HPDE6-E6E7 (cell line): ENCODE results near the gene CD302.
A peak's percentile ranks its signal among the peaks of the same experiment; 100 is the strongest.
"Not testable (repeated sequence)": the region's sequence is repeated elsewhere in the genome, so short reads cannot be mapped to it uniquely, and the experiment has no call there.

Source experiments
- DNase-seq: peaks from one replicate; pipeline ENCODE4 v3.0.0; 2011; ENCODE audit warnings: missing footprints; ENCODE audit errors: extremely low spot score

Gene CD302, protein sequence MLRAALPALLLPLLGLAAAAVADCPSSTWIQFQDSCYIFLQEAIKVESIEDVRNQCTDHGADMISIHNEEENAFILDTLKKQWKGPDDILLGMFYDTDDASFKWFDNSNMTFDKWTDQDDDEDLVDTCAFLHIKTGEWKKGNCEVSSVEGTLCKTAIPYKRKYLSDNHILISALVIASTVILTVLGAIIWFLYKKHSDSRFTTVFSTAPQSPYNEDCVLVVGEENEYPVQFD

DNA sequence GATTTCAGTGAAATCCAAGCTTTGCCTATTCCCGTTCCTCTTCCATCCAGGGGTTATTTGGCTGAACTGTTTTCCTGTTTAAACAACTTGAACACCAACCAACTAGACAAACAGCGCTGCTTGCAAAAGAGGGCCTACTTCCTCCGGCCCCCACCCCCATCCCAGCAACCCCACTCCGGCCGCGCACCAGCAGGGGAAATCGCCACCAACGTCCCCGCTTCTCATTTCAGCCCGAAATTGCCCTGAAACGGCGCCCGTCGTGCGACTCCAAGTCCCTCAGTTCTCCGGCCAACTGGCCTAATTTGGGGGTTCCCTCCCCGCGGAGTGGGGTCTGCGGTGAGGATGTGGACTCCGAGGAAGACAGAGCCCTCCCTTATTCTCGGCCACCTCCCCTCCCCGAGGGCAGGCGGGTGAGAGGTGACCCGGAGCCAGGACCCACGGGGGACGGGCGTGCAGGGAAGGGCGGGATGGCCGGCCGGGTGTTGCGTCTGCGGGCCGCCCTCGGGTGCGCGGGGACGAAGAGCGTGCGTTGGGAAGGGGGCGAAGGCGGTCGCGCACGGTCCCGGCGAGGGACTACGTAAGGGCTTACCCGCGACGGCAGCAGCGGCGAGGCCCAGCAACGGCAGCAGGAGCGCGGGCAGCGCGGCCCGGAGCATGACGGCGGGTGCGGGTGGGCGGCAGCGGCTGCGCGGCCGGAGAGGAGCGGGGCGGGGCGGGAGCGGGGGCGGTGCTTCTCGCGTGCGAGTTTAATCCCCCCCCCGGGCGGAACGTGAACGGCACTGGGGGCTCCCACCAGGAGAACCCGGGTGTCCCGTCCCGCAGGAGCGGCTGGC, at the start of gene CD302:
CD302 (minus strand) TSS at position 666 of the 833 bp plus-strand sequence; CDS start at position 656, 10 bp downstream.
- no peak for DNase-seq

DNA sequence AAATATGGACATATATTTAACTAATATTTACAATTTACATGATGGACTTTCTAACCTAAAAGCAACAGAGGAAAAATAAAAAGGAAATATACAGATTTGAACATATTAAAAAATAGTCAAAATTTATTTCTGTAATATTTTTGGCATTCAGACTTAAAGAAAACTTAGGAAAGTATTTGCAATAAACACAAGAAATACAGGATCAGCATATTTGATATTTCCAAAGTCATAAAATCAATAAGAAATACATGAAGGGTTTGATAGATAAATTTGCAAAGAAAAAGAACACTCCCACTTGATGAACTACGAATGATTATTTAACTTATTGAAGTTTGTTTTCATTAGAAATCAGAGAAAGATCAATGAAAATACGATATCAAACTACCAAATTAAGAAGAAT, 48.6 kb upstream of the CD302 start:
- no peak for DNase-seq

DNA sequence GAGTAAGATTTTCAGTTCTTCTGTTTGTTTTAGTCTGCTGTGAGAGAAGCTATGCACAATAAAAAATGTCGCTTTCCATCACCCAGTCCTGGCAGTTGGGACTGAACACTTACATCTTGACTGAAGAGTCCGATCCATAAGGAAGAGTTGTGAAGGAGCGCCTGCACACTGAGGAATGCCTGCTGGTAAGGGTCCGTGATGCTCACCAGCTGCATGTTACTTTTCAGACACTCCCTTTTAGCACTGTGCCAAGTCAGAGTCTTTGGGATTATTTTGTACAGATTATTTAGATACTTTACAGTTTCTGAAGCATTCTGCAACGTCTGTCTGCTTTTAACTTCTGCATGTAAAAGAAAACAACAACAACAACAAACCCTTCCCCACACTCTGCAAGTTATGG, 42.6 kb upstream of the CD302 start:
- no peak for DNase-seq

DNA sequence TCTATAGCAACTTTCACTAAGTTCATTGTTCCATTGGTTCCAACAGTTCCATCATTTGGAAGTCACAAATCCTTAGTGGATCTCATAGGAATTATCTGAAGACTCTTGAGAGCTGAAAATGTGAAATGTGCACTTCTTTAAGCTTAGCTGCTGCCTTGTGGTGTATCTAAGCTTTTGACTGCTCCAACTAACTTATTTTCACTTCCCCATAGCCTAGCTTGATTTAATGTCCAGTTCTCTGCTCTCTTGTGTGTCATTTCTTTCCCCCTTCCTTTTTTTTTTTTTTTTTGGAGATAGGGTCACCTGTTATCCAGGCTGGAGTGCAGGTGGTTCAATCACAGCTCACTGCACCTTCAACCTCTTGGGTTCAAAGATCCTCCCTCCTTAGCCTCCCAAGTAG, 34.9 kb upstream of the CD302 start:
- DNase-seq, result no peak

DNA sequence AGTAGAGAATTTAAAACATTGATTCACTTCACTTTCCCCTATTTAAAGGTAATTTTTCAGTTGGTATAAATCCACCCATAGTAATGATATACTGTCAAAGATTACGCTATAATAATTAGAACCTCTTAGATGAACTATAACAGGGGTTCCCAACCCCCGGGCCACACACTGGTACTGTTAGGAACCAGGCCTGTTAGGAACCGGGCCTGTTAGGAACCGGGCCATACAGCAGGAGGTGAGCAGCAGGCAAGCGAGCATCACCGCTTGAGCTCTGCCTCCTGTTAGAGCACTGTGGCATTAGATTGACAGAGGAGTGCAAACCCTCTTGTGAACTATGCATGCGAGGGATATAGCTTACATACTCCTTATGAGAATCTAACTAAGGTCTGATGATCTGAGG, 34.0 kb upstream of the CD302 start:
- no peak for DNase-seq

DNA sequence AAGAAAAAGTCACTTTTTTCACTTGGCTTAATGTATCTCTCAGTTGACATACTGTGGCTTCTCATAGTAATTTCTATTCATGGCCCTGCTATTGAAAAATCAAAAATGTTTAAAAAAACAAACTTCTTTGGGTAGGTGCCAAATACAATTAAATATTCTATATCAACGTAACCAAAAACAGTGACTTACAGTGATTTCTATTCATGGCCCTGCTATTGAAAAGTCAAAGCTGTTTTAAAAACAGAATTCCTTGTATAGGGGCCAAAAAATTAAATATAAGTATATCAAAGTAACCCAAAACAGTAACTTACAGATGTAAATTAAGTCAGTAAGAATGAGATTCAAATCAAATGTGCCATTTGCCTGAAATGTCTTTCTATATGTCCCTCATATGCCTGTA, 31.4 kb upstream of the CD302 start:
- DNase-seq, result no peak

DNA sequence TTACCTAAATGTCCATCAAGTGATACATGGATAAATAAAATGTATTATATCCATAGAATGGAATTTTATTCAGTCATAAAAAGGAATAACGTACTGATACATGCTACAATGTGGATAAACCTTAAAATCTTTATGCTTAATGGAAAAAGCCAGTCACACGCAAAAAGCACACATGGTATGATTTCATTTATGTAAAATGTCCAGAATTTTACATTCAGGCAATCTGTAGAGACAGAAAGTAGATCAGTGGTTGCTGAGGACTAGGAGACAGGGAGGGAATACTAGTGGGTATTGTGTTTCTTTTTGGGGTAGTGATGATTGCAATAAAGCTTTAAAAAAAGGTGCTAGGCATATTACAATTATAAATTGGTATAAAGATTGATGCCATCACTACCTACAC, 30.7 kb upstream of the CD302 start:
- no peak for DNase-seq

DNA sequence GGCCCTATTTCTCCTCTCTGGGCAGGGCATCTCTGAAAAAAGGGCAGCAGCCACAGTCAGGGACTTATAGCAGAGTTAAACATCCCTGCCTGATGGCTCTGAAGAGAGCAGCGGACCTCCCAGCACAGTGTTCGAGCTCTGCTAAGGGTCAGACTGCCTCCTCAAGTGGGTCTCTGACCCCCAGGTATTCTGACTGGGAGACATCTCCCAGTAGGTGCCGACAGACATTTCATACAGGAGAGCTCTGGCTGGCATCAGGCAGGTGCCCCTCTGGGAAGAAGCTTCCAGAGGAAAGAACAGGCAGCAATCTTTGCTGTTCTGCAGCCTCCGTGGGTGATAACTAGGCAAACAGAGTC, 24.4 kb upstream of the CD302 start:
- DNase-seq, result not testable (repeated sequence)

DNA sequence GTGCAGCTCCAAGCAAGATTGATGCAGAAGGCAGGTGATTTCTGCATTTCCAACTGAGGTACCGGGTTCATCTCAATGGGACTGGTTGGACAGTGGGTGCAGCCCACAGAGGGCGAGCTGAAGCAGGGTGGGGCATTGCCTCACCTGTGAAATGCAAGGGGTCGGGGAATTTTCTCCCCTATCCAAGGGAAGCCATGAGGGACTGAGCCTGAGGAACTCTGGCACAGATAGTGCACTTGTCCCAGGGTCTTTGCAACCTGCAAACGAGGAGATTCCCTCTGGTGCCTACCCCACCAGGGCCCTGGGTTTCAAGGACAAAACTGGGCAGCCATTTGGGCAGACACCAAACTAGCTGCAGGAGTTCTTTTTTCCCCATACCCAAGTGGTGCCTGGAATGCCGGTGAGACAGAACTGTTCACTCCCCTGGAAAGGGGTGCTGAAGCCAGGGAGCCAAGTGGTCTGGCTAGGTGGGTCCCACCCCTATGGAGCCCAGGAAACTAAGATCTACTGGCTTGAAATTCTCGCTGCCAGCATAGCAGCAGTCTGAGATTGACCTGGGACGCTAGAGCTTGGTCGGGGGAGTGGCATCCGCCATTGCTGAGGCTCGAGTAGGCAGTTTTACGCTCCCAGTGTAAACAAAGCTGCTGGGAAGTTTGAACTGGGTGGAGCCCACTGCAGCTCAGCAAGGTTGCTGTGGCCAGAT, 23.9 kb upstream of the CD302 start:
- DNase-seq, result not testable (repeated sequence)

DNA sequence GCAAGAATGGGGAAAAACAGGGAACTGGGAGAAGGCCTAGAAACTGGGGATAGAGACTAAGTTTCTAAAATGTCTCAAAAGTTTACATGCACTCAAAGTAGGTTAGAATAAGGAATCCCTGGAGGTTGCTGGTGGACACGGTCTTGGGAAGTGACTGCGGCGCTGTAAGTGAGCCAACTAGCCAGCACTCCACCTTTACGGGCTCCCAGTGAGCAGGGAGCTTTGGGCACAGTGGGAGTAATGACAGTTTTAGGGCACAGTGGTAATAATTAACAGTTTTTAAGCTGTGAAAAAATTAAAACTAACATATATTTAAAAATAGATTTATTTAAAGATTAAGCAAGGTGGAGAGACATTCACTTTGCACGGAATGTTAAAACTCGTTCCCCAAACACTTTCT, 20.9 kb upstream of the CD302 start:
- no peak for DNase-seq

DNA sequence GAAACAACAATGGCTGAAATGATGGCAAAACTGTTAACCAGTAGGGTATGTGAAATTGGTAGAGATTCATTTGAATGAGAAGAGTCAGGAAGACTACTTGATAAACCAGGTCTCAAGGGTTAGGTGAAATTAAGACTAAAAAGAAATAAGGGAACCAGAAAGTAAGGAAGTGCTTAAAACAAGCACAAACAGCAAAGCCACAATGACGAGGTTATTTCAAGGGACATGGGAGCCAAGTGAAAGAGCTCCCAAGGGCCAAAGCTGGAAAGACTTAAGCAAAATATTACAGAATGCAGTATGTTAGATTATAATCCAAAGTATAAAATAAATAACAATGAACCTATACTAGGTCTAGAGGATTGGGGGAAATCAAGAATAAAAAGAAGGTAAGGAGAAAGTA, 19.3 kb upstream of the CD302 start:
- DNase-seq, result no peak

DNA sequence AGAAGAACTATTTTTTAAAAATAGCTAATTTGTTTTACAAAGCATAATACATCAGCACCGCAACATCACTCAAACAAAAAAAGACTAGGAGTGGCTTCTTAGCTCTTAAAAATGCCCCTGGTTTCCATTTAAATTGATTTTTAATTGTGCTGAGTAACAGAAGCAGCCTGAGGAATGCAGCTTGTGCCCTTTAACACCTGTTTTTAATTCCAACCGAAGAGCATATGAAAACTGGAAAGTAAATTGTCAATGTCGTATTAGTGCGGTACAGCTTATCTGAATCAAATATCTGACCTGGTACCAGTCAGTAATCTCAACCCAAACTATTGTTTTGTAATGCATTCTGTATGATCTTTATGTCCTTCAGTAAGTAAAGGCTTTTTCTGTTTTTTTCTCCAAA, 13.2 kb upstream of the CD302 start:
- DNase-seq, result no peak

DNA sequence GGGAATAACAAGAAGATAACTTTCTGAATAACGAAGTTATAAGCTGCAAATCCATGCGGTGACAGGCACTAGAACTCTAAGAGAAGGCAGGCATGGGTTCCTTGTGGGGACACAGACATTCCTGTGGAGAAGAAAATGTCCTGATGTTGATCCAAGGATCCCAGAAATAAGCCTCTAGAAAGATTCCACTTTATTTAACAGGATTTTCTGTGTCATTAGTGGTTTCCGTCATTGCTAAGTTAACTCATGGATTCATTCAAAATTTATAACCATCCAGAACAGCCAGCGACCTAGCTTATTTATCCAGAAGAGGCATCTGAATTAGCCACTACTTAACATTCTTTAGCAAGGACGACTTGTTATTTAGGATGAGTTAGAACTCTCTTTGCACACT, 10.0 kb upstream of the CD302 start:
- no peak for DNase-seq

DNA sequence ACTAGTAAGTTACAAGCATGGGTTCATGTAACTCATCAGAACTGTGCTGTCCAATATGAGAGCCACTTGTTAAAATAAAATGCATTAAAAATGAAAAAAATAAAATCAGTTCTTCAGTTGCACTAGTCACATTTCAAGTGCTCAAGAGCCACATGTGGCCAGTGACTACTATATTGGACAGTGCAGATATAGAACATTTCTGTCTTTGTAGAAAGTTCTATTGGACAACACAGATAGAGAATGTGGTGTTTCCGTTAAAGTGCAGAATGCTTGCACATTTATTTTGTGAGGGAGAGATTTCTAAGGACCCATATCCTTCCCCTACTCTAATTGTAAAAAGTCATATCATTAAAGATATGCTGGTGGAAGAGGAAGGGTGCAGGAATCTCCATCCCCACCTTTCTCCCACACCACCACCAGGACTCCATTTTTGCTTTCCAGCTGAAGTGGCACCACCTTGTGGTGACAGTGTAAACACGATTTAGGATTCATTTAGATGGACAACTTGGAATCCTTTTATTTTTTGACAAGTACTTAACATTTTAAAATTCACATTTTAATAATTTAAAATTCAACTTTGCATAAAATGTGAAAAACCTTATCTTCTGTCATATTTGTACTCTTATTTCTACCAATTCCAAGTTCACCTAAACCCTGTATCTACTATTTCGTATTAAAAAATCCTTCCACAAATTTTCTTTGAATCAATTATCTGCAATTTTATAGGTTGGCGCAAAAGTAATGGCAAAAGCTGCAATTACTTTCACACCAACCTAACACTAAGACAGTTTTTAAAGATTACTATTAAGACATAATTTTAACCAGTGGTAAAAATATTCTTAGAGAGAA, 9.4 kb upstream of the CD302 start:
- DNase-seq, result peak; percentile 41

DNA sequence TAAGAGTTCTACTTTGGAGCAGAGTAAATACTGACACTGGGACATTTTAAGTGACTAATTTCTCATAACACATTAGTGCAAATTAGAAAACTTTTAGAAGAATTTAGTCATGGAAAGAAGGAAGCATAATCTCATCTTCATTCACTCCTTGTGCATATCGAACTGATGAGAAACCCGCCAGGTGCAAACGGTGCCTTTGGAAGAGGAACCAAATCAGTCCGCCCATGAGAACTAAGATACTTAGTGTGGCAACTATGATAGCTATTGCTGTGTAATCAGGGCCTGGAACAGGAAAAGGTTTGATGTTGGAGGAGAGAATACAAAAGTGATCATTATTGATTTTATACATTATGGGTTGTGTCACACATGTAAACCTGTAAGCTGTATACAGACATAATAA, 6.9 kb upstream of the CD302 start:
- DNase-seq, result no peak

DNA sequence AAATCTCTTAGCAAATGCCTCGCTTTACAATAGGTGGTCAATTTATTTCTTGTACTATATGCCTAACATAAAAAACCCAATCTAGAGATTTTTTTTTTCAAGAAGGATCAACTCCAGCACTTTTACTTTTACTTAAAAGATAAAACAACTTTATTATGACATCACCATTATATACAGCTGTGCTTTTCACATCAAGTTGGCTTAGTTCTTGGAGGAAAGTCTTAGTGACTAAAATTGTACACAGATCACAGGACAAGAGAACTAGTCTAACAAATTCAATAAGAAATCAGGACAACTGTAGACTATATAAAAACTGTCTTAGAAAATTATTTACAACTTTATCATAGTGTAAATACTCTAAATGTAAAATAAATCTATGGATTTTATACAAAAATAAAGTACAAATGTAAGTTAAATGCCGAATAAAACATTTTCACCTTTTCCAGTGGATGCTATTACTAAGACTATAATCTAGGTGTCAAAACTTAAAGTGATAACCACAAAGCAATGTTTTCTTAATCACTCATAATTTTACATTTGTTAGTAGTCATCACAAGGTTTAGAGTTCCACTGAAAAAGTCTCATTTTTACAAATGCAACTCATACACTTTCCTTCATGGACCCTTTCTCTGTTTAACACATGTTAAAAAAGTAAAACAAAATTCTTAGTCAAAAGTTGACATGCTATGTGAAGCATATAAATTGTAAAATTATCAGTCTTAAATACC, 5.4 kb upstream of the CD302 start:
- DNase-seq, result no peak

DNA sequence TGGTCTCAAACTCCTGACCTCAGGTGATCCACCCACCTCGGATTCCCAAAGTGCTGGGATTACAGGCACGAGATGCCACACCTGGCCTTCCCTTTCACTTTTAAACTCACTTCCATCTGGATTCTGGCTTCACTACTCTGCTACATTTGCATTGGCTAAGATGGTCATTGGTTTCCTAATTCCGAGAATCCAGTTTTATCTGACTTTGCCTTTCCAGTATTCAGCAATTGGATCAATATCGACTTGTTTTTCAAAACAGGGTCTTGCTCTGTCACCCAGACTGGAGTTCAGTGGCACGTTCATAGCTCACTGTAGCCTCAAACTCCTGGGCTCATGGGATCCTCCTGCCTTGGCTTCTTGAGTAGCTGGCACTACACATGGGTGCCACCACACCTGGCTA, 4.7 kb upstream of the CD302 start:
- DNase-seq, result no peak

DNA sequence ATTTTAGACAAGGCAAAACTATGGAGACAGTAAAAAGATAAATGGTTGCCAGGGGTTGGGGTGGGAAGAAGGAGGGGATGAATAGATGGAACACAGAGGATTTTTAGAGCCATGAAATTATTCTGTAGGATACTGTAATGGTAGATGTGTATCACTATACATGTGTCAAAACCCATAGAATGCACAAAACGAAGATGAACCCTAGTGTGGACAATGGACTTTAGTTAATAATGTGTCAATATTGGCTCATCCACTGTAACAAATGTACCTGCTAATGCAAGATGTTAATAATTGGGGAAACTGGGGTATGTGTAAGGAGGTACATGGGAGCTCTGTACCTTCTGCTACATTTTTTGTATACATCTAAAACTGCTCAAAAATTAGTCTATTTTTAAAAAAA, 1.8 kb upstream of the CD302 start:
- no peak for DNase-seq

DNA sequence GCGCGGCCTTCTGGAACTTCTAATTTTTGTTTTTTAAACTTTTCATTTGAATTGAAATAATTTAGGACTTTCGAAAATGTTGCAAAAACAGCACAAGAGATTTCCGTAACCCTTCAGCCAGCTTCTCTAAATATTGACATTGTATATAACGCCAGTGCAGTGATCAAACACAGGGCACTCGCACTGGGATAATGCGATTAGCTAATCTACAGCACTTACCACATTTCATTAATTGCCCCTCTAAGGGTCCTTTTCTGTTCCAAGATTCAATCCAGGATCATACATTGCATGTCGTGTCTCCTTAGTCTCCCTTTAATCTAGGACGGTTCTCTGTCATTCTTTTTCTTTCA, 343 bp upstream of the CD302 start:
- DNase-seq, result no peak

DNA sequence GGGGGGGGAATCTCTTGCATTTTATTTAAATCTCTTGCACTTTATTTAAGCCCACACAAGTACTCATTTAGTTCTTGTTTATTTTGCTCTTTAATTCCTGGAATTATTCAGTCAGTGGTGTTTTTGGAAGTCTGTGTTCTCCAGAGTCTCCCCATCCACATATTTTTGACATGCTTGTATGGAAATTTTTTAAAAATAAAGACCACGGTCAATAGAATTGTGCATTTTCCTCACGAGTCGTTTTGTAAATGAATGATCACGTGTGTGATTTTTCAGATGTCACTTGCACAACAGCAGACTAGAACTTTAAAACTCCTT, 824 bp downstream of the CD302 start:
- DNase-seq, result no peak

DNA sequence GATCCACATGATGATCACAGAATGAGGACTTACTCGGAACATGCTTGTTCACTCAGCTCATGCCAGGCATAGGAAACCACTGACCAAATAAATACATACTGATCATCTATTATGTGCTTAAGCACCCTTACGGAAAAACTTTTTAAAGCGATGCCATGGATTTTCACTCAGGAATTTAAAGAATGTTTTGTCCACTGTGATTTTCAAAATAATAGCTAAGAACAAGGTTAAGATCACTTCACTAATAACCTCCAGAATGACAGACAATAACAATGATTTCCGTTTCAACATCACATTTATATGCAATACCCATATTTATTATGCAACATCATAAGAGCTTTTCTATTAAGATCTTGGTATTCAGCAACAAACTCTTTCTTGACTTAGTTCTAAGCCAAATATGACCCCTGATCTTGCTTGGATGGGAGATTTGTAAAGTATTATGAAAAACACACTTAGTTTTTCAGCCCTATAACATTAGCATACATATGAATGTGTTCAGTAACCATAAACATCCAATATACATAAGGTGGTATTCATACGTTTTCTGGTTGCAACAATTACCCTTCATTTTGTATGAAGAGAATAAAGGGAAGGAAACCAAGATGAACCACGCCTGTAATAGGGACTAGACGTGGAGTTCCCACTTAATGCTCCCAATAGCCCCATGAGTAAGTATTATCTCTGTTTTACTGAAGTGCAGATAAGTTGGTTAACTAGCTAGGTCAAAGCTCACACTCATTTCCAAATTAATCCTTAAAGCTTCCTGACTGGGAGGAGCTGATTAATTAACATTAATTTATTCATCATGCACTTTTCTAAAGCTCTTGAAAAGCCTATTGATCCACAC, 1.9 kb downstream of the CD302 start:
- DNase-seq, result no peak
